Right ventricle myocardium inferior (tissue), 1 donor: Measurements from ENCODE around the gene WNT4. TPM values are rescaled to one million over a fixed set of nuclear protein-coding genes. Genes with fewer than 3 reads are reported as not detected.
A peak's percentile ranks its signal among the peaks of the same experiment; 100 is the strongest.

Experiments
- ATAC-seq: fragments of 200-7000 bp; cut with Tn5 transposase; one replicate; pipeline ENCODE4 v1.9.1; 2020; ENCODE audit warnings: mild to moderate bottlenecking, moderate library complexity
- DNase-seq: peaks from one replicate; pipeline ENCODE4 v3.0.0; 2021; ENCODE audit errors: missing footprints
- intact Hi-C: fragments of 100-400 bp; cut with DNase I; formaldehyde crosslinking; loops from one replicate; pipeline ENCODE4 v1.11.0; 2022
- long read RNA-seq: library from polyadenylated mRNA; unstranded; transcript quantifications from one replicate; pipeline ENCODE4 v2.0.0, GENCODE V29; 2021
- total RNA-seq: library from RNA; stranded (reverse); fragmentation: NEBNext Ultra II Directional; extraction: Animal tissue kit (Norgen Biotek cat#: 25700); gene quantifications from one replicate; pipeline ENCODE4 v1.2.1, GENCODE V29; 2021
- donor health status: DM: no; HTN: yes; CAD: no; lungs with severe emphysema.

WNT4 gene
- total RNA-seq = not detected
- long read RNA-seq = 0 reads

DNA sequence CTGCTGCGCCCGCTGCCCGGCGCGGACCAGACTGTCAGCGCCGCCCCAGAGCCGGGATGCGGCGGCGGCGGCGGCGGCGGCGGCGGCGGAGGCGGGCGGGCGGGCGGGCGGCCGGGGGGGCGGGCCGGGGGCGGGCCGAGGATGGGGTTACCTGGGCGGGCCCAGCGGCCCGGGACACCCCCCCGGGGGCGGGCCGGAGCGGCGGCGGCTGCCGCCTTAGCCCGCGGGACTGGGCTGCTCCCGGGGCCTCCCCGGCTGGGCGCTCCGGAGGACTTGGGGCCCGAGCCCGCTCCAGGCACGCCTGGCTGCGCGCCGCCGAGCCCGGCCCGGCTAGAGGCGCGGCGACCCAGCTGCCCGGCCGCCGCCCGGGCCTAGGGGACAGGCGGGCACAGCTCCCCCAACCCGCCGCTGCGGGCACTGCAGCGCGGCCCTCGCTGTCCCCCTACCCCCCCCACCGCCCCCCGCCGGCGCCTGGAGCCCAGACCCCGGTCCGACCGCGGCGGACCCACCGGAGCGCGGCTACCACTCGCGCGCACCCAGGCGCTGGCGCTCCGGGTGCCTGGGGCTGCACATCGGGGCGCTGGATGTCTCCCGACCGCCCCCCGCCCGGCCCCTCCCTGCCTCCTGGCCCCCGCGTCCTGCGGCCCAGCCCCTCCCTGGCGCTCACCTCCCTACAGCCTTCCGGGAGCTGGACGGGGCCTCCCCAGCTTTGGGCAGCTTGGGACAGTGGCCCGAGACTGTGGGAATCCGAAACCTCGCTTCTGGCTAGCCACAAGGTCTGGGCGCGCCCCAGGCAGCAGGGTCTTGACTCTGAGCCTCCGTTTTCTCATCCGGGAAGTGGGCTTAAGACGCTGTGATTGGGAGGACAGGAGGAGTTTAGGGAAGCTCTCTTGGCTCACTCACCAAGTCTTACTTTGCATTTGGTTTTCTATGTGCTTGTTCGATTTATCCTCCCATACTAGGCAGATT is at the start of gene WNT4:
Gene WNT4 (minus strand): TSS at position 33 of the 969 bp plus-strand sequence. CDS start 175 bp downstream, outside the sequence.
- DNase-seq (no peak), ATAC-seq (peak; percentile 56)
- intact Hi-C loops = no loop called here

DNA sequence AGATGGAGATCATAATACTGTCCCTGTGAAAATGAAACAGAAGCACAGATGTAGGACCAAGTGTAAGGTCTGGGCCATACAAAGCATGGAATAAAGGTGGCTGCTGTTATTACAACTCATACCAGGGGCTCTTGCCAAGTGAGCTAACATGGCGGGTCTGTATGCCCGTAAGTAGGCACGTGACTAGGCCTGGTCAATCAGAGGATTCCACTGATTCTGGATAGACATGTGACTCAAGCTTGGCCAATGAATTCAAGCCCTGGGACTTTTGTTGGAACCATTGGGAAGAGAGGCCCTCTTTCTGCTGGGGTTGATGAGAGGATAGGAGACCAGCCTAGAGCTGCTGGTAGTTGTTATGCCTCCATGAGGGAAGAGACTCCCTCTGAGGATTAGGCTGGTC is 47.8 kb upstream of the WNT4 start:
- no peak for DNase-seq
- ATAC-seq = no peak
- intact Hi-C loops = no loop called here

DNA sequence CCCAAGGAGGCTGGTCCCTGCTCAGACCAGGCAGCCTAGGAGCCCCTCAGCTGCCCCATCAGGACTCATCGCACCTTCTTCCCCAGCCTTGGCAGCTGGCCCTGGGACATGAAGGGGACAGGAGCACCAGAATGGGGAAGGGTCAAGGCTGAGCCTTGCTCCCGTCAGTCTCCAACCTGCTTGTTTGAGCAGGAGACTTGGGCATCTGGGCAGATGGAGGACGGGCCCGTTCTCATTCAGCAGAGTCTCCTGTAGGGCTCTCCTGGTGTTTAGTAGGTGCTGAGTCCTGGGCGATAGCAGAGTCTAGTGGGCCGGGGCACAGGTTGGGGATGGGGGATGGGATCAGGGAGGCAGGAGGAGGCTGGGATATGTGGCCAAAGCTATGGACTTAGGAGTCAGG is 47.4 kb upstream of the WNT4 start:
- ATAC-seq (no peak), DNase-seq (no peak)
- intact Hi-C loops = no loop called here

DNA sequence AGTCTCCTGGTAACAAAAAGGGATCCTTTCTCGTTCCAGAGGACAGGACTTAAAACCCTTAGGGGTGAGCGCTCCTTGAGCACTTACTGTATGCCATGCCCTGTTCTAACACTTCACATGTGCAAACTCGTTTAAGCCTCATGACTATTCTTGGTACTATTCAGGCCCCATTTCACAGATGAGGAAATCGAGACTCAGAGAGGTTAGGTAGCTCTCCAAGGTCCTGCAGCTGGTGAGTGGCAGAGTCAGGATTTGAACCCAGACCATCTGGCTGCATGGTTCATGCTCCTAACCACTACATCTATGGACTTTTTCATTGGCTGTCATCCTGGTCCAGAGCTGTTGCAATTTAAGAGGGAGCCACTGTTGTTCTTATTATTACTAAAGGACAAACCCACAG is 46.7 kb upstream of the WNT4 start:
- DNase-seq (no peak), ATAC-seq (no peak)
- intact Hi-C loops = no loop called here

DNA sequence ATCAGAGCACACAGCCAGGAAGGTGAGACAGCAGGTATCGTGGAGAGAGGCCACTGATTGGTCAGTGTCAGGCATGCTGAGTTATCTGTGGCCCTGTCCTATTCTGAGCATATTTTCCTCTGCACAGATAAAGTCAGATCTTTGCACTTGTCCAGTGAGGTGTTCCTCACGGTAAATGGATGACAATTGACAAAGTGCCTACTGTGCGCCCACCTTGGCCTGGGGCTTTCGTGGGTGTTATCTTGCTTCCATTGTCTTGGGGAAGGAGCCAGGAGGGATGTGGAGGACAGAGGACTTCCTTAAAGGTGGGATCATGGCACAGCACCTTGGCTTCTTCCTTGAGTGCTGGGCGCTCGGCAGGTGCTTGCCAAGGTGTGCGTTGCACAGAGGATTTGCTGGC is 46.0 kb upstream of the WNT4 start:
- ATAC-seq = no peak
- intact Hi-C loops = no loop called here
- no peak for DNase-seq

DNA sequence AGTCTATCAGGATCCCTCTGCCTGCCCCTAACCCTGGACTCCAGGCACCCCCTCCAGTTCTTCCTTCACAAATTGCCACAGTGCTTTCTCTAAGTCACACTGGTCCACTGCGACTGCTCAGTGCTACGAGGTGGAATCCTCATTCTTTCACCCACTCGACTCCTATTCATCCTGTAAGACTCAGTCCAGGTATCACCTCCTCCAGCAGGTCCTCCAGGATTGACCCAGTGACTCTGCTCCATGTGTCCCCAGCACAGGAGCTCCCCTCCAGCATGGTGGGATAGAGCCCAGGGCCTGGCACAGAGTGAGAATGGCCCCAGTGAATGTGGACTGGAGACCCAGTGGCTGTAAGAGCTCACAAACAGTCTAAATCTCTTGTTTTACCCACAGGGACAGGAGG is 45.5 kb upstream of the WNT4 start:
- intact Hi-C loops = no loop called here
- ATAC-seq = no peak
- DNase-seq = no peak

DNA sequence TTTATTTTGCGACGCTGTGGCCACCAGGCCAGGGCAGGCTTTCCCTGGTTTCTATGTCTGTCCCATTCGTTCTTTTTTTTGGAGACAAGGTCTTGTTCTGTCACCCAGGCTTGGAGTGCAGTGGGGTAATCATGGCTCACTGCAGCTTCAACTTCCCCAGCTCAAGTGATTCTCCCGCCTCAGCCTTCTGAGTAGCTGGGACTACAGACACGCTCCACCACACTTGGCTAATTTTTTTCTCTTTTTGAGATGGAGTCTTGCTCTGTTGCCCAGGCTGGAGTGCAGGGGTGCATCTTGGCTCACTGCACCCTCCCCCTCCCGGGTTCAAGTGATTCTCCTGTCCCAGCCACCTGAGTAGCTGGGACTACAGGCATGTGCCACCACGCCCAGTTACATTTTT is 43.4 kb upstream of the WNT4 start:
- ATAC-seq = no peak
- no peak for DNase-seq
- intact Hi-C loops = no loop called here

DNA sequence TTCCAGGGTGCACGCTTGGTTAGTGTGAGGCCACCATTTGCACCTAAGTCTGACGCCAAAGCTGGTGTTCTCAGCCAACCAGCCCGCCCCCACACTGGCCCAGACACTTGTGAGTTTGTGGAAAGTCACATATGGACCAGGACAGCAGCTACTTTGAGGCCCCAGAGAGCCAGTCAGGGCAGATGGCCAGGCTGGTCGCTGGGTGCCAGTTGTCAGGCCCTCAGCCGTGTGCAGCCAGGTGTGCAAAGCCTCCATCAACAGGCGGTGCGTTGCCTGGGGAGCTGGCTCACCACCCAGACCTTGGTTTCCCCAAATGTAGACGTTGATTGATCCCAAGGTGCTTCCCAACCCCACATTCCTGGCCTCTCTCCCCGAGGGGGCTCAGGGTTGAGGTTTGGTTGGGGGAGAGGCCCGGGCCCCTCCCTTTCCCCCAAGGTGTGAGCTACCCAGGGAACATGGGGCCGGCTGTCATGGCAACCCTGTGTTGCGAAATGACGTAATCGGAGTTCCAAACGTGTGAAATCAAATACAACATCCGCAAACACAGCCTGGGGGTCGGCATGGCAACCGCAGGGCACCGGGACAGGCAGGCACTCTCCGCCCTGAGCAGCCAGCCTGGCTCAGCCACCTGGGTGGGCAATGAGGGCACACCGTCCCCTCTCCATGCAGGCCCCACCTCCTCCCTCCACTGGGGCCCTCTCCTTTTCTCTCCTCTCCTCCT is 42.2 kb upstream of the WNT4 start:
- ATAC-seq = no peak
- no peak for DNase-seq
- intact Hi-C loops = no loop called here

DNA sequence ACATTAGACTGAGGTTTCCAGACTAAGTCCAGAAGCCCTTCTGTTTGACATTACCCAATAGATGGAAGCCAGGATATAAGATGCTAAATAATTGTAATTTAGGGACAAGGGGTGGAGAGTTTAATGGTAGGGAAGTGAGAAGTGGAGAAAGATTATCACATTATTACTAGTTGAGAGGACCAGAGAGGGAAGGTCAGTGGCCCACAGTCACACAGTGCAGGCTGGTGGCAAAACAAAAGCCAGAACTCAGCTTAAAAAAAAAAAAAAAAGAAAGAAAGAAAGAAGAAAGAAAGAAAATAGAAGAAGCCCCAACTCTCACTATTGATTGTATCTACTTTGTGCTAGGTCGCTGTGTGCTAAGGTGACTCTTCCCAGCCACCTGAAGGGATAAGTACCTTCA is 41.6 kb upstream of the WNT4 start:
- DNase-seq = no peak
- no peak for ATAC-seq
- intact Hi-C loops = no loop called here

DNA sequence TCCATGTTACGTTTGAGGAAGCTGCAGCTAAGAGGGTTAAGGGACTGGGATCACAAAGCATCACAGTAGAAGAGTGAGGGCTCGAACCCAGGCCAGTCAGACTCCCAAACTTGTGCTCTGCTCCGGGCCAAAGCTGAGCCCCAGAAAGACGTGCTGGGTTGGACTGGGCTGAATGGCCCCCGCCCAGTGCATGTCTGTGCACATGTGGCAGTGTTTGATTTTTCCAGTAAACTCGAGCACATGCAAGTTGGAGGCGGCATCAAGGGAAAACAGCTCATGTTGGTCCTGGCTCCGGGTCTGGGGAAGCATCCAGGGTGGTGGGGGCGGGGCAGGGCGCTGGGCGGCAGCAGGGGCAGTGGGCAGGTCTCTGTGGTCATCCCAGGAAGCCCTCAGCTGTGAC is 39.8 kb upstream of the WNT4 start:
- DNase-seq (no peak), ATAC-seq (no peak)
- intact Hi-C loops = no loop called here

DNA sequence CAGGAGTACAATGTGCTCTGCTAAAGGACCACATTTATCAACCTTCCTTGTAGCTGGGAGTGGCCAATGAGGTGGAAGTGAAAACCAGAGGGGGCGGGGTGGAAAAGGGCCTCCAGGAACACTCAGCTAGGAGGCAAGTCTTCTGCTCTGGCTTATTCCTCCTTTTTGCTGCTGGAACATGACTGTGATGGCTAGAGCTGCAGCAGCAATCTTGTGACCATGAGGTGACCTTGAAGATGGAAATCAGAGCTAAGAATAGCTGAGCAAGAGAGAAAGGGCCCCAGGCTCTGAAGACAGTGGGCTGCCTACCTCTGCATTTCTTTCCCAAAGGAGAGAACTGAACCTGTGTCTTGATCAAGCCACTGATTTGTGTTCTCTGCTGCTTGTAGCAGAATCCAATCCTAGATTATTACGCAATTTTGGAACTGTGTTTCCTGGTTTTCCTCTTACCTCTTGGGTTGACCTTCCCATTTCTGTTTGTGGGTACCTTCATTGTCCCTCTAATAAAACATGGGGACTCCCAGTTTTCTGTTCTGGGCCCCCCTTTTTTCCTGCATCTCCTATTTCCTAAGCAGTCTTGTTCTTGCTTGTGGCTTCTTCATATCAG is 36.4 kb upstream of the WNT4 start:
- DNase-seq (no peak), ATAC-seq (no peak)

DNA sequence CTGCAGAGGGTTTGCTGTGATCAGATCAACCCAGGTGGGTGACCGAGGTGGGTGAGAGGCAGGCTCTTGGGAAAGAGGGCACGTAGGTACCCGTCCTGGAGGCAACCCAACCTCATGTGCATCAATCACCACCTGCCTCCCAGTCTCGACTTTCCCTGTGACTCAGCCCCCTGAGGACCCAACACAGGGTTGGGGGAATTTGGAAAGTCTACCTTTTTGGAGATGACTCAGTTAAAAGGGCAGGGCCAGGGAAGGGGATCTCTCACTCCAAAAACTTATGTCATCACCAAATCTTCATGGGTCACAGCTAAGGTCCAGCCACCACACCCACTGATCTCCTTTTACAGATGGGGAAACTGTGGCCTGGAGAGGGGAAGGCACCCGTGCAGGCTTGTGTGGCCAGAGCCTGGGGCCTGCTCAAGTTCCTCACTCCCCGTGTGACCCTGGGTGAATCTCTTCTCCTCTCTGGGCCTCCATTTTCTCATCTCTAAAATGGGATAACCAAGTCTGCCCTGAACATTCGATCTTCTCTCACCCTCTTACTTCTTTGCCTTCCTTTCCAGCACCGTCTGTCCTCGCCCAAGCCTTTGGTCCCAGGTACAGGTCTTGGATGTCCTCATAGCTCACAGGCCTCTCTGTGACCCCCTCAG is 34.6 kb upstream of the WNT4 start:
- no peak for DNase-seq
- intact Hi-C loops = no loop called here
- no peak for ATAC-seq

More for the DNA sequence above, 36.4 kb upstream of the WNT4 start:
- intact Hi-C loops = no loop called here

DNA sequence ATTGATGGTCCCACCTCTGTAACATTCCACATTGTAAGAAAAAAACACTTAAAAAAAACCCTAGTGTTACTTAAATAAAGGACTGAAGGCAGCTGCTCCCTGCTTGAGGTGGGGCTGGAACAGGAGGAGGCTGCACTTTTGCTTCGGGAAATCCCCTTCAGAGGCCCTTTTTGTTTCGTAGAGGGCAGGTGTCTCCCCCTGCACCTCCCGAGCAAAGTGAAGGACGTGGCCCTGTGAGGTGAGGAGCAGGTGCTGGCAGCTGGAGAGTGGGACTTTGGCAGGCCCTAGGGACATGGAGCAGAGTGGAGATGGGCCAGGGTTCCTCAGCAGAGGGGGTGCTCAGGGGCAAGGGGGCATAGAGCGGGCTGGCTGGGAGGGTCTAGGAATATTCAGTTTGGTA is 33.4 kb upstream of the WNT4 start:
- DNase-seq = no peak
- no peak for ATAC-seq
- intact Hi-C loops = no loop called here

DNA sequence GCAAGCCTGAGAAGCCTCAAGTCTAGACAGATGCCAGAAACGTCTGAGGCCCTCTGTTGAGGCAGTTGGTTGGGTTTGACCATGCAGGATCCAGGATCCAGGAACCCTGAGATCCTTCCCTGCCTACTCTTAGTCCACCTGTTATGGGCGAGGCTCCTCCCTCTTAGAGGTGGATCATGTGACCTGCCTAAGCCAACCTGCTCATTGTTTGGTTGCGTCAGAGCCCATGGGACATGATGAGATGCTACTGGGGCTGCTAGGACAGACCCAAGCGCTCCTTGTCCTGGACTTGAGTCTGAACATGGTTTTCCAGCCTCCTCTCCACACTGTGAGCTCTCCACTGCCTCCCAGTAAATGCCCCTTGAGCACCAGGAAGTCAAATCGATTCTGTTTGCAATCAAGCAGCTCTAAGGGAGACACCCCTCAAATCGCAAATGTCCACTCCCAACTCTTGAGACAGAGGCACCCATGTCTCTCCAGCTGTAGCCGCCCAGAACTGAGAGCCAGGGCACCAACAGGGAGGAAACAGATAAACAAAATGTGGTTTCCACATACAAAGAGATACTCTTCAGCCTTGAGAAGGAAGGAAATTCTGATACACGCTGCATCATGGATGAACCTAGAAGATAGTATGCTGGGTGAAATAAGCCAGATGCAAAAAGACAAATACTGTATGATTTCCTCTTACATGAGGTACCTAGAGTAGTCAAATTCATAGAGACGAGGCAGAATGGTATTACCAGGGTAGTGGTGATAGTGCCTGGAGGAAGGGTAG is 31.7 kb upstream of the WNT4 start:
- no peak for ATAC-seq
- DNase-seq = no peak
- intact Hi-C loops = no loop called here

DNA sequence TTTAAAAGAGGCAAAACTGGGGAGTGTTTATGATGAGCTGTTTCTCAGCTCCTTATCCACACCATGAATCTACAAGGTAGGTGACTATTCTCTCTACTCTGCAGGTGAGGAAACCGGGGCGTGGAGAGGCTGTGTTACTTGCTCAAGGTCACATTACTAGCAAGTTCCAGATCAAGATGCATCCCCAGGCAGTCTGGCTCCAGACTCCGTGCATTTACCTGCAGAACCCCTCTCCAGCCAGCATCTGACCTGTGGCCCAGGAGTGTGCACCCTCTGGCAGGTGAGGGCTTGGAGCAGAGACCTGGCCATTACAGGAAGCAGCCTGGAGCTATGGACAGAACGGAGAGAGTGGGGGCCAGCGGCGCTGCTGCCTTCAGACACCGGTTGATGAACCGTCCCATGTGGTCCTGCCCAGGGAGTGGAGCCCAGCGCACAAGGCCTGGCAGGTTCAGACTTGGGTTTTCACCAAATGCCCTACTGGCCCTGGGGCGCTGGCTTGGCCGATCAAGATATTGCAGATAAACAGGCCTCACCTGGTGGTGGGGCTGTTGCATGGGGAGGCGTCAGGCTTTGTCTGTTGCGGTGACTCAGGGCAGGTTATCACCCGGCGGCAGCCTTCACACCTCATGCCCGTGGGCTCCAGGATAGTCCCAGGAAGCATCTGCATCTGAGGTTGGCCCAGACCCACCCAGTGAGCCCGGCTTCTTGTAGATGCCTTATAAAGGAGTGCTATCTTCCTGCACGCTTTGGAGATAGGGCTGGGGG is 29.2 kb upstream of the WNT4 start:
- intact Hi-C loops = no loop called here
- ATAC-seq (no peak), DNase-seq (no peak)

DNA sequence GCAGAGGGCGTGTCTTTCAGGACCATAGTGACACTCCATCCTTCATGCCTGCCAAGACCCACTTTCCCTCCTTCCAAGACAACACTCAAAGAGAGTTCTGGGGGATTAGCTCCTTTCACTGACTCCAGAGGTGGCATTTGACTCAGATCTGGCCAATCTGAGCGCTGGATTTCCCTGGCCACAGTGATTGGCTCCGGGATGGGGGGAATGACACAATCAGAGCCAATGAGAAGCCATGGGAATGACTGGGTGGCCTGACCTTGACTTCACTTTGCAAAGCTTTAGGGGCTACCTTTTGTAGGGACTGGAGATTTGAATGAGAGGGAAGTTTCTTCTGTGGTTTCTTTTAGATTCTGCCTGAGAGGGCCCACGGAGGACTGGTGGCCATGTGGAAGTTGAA is 26.9 kb upstream of the WNT4 start:
- no peak for ATAC-seq
- intact Hi-C loops = no loop called here

DNA sequence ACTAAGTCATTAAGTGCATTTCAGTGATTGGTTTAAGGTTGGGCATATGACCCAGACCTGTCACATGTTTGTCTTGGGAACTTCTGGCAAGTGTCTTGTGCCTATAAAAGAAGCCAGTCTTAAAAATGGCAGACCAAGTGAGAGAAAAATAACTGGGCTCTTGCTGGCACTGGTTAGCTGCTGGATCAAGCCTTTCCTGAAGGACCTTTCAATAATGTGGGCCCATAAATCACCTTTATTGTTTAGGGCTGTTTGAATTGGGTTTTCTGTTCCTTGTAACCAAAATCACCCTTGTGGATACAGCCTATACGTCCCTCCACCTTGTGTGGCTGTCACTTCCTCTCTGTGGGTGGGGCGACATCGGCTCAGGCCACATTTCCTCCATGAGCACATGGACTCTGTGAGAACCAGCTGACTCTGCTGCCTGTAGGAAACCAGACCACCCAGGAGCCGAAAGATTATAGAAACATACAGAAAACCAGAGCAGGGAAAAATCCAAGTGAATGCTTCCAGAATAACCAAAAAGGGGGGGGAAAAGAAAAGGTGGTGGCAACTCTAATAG is 25.6 kb upstream of the WNT4 start:
- intact Hi-C loops = no loop called here
- no peak for DNase-seq
- no peak for ATAC-seq

More for the DNA sequence above, 26.9 kb upstream of the WNT4 start:
- no peak for DNase-seq

DNA sequence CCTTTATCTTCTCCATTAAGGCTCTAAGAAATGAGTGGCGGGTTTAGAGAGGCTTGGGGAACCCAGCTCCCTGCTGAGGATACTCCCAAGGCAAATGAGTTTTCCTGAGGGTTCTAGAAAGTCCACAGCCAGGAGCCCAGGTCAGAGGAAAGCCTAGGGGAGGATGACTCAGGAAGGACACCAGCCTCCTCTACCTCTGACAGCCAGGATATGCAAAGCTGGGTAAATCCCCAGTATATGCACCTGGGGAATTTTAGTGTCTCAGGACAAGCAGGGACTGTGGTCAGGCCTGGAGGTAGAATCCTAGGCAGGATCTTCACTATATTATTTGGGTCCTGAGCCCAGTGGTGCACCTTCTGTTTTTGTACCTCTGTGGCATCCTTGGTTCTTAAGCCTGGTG is 23.5 kb upstream of the WNT4 start:
- ATAC-seq = no peak
- intact Hi-C loops = no loop called here
- no peak for DNase-seq
